Skin epidermis (tissue), 12 donors: ENCODE results near the gene LUZP1.

Experiments used
- H3K27ac ChIP-seq, 21 experiments: fragments of 200-600 bp; sonication (generic) in 11 of 21; one replicate each; pipeline ENCODE4 v1.5.0; 2020; ENCODE audit warnings: mild to moderate bottlenecking in 3 of 21, inconsistent platforms in 2 of 21, moderate library complexity in 2 of 21
- H3K4me3 ChIP-seq, 7 experiments: fragments of 200-600 bp; sonication (generic) in 2 of 7; one replicate each; pipeline ENCODE4 v1.5.0; 2020; ENCODE audit warnings: inconsistent platforms in 2 of 7, mild to moderate bottlenecking in 2 of 7, moderate library complexity in 1 of 7

LUZP1 gene

GRCh38 chr1:23122796-23123195 is 45.9 kb downstream of the LUZP1 start:
- Histone ChIP-seq H3K27ac (peak overlapping the region in 11 of 21 experiments; percentile 3 to 61 (median 26)), H3K4me3 (no peak overlapping the region)

DNA sequence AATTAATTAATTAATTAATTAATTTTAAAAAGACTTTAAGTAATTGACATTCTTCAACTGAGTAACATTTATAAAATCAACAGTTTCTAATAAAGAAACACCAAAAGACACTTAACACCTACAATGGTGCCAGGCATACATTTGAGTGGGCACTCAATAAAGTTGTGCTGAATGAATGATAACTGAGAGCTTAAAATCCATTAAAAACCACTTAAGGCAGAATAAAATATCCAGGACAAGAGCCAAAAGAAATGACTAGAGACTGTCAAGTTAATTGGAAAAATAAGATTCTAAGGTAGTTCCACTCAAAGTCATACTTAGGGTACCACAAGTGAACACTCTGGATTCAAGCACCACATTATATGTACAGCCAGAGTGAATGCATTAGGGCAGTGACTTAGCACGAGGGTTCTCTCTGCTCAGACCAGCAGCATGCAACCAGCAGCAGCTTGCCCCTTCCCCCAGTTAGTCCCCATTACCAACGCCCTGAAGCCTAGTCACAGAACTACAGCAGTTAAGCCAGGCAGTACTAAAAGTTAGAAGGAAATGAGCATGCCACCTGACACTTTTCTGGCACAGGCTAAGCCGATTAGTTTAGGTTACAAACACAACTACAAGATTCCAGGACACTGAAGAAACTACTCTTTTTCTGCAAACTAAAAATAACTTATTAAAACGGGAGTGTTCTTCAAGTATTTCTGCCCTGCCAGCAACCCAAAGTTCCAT is 46.5 kb downstream of the LUZP1 start:
- Histone ChIP-seq H3K27ac (peak overlapping the region in 12 of 21 experiments; percentile 3 to 61 (median 26)), H3K4me3 (no peak overlapping the region)

GRCh38 chr1:23120383-23120782 is 48.3 kb downstream of the LUZP1 start:
- H3K27ac ChIP-seq, result peak overlapping the region in 5 of 21 experiments; percentile 49 to 71 (median 66)
- no peak overlapping the region for H3K4me3 ChIP-seq

- Histone ChIP-seq H3K27ac (peak overlapping the region in 9 of 21 experiments; percentile 6 to 71 (median 49)), H3K4me3 (no peak overlapping the region)
Measured at GRCh38 chr1:23118957-23119792, 49.5 kb downstream of the LUZP1 start.

DNA sequence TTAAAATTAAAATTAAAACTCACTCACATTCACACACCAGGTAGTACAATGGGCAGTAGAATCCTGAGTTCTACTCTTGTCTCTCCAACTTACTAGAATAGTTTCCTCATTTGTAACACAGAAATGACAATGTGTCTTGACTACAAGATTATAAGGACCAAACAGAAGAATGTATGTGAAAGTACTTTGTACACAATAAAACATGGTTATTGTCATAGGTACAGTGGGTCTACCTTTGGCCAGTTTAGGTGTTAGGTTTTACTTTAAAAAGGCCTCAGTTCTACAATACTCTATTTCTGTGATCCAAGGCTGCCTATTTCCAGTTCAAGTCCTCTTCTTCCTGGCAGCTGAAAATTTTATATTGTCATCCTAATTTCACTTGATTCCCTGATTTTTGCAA is 50.2 kb downstream of the LUZP1 start:
- H3K4me3 ChIP-seq, result no peak overlapping the region
- H3K27ac ChIP-seq, result peak overlapping the region in 2 of 21 experiments; percentile 66 to 71

GRCh38 chr1:23116921-23117699 is 51.5 kb downstream of the LUZP1 start:
- Histone ChIP-seq H3K27ac (no peak overlapping the region), H3K4me3 (no peak overlapping the region)

GRCh38 chr1:23116216-23116836 is 52.3 kb downstream of the LUZP1 start:
- no peak overlapping the region for H3K27ac ChIP-seq
- H3K4me3 ChIP-seq, result no peak overlapping the region

DNA sequence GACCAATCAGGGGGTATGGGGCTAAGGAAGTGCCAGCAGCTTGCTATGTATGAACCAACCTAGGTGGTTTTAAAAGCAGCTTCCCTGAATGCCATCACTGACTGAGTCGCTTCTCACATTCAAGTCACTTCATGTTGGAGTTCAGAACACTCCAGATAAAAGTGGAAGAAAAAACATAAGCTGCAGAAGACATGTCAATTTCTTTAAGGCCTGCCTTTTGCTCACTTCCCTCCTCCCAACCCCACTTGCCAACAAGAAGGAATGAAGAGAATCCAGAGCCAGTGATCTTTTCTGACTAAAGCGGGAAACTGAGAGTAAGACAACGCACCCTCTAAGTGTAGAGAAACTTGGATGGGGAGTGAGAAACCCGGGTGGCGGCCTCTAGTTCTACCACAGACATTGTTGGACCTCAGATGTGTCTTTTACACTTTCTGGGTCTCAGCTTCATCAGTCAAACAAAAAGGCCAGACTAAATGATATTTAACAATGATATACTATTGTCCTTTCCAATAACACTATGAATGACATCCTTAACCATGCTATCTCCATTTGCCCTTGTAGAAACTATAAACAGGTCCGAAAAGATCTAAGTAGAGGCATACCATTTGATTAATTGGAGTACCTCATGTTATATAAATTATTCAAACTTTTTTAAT is 54.1 kb downstream of the LUZP1 start:
- Histone ChIP-seq H3K27ac (peak overlapping the region in 17 of 21 experiments; percentile 0 to 74 (median 26)), H3K4me3 (no peak overlapping the region)

GRCh38 chr1:23111600-23112535 is 56.8 kb downstream of the LUZP1 start:
- H3K4me3 ChIP-seq, result no peak overlapping the region
- H3K27ac ChIP-seq, result peak overlapping the region in 3 of 21 experiments; percentile 14 to 24 (median 14)

GRCh38 chr1:23110391-23110790 is 58.3 kb downstream of the LUZP1 start:
- Histone ChIP-seq H3K27ac (no peak overlapping the region), H3K4me3 (no peak overlapping the region)

DNA sequence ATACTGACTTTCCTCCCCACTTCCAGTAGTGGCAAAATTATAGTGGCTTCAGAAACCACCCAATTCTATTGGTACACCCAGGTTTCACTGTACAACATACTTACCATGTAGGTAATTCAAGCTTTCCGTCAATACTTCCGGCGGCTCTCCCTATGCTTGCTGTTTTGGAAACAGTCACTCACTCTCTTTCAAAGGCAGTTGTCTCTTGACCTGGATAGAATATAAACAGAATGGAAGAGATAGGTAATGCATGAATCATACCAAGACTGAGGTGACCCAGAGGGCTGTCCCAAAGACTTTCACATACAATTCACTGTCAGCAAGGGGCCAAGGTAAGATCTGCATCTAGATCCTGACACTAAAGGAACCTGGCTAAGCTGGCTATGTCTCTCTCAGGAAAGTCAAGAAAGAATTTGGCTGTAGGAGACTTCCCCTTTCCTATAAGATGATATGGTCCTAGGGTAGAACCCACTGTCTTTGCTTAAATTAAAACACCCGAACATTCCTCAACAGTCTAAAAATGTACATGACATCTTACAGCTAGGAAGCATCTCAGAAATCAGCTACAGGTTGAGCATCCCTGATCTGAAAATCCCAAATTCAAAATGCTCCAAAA is 59.6 kb downstream of the LUZP1 start:
- Histone ChIP-seq H3K27ac (no peak overlapping the region), H3K4me3 (no peak overlapping the region)

DNA sequence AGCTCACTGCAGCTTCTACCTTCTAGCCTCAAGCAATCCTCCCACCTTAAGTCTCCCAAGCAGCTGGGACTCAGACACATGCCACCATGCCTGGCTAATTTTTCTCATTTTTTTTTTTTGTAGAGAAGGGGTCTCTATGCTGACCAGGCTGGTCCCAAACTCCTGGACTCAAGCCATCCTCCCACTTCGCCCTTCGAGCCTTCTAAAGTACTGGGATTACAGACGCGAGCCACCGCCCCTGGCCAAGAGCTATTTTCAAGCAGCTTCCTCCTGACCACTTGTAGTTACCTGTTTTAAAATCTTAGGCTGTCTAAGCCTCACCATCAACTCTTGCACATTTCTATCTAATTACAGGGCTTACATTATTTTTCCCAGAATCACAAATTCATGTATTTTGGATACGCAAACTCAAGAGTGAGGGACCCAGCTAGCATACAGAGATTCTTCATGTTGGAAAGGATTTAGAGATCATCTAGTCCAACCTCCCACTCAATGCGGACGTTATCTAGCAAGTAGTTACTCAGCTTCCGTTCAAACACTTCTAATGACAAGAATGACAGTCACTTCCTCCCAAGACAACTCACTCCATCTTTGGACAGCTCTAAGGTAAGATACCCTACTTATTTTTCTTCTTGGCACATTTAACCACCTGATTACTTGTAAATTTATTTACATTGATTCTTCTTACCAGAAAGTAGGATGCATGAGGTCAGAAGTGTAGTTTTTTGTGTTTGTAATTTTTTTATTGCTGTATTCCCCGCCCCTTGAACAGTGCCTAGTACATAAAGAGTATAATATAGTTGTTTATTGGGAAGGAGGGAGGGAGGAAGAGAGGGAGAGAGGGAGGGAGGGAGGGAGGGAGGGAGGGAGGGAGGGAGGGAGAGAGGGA is 65.4 kb downstream of the LUZP1 start:
- Histone ChIP-seq H3K27ac (peak overlapping the region in 13 of 21 experiments; percentile 4 to 78 (median 45)), H3K4me3 (no peak overlapping the region)

- peak overlapping the region in 12 of 21 experiments; percentile 2 to 78 (median 41) for H3K27ac ChIP-seq
- no peak overlapping the region for H3K4me3 ChIP-seq
Measured at GRCh38 chr1:23102289-23102688, 66.4 kb downstream of the LUZP1 start.

- Histone ChIP-seq H3K4me3 (no peak overlapping the region), H3K27ac (peak overlapping the region in 9 of 21 experiments; percentile 2 to 78 (median 22))
Measured at GRCh38 chr1:23101887-23102286, 66.8 kb downstream of the LUZP1 start.

DNA sequence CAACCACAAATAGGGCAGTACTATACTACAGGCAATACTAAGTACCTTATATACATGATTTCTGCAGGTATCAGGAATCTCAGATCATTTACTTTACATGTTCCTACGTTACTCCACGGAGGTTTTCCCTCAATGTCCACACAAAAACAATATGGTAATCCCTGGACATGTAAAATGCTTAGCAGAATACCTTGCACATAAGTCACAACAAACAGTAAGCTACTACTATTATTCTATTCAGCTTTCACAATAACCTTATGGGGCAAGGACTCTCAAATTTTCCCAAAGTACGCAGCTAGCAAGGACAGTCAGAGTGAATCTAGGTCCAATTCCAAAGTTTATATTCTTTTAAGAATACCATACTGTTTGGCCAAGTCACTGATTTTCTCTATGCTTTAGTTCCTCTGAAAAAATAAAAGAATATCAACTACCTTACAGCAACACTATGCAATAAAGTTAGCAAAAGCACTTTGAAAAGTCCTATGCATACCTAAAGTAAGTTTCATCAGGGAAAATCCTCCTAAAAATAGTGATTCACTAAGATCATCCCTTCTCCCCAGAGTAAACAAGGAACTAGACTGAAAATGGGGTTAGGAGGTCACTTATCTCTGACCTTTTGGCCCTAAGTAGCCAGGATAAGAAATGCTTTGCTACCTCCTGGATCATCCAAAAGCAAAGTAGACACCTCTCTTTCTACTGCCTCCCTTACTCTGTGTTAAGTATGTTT is 67.4 kb downstream of the LUZP1 start:
- peak overlapping the region in 8 of 21 experiments; percentile 2 to 78 (median 48) for H3K27ac ChIP-seq
- H3K4me3 ChIP-seq, result no peak overlapping the region
